Gastroesophageal sphincter (tissue), 4 donors: ENCODE measurements around the gene C8A. TPM values are rescaled to one million over a fixed set of nuclear protein-coding genes. Genes with fewer than 3 reads are reported as not detected.

Source experiments
- ATAC-seq: fragments of 150-250 bp; one replicate; pipeline ENCODE4 v1.9.1; 2016; ENCODE audit warnings: mild to moderate bottlenecking, moderate library complexity
- H3K27ac ChIP-seq, 4 donors: fragments of 200-600 bp; sonication (generic) in 3 of 4; 1 replicate in 3 of 4; 2 replicates in 1 of 4; pipeline ENCODE4 v1.5.1; 2016 to 2019
- H3K27me3 ChIP-seq: fragments of 200-600 bp; sonication (generic); one replicate; pipeline ENCODE4 v1.5.1; 2019
- H3K36me3 ChIP-seq, 2 donors: fragments of 200-600 bp; sonication (generic); one replicate each; pipeline ENCODE4 v1.5.1; 2019; ENCODE audit warnings: control low read depth in 1 of 2
- H3K4me1 ChIP-seq, 3 donors: fragments of 200-600 bp; sonication (generic); 1 replicate in 2 of 3; 2 replicates in 1 of 3; pipeline ENCODE4 v1.5.1; 2016 to 2019; ENCODE audit warnings: control low read depth in 2 of 3
- H3K4me3 ChIP-seq, 2 donors: fragments of 200-600 bp; sonication (generic); one replicate each; pipeline ENCODE4 v1.5.1; 2019; ENCODE audit warnings: mild to moderate bottlenecking in 1 of 2, moderate library complexity in 1 of 2
- H3K9me3 ChIP-seq, 3 donors: fragments of 200-600 bp; sonication (generic); one replicate each; pipeline ENCODE4 v1.5.1; 2017 to 2019; ENCODE audit warnings: control low read depth in 2 of 3
- CTCF ChIP-seq, 4 experiments: fragments of 200-600 bp in 2 of 4; fragments of 450-650 bp in 2 of 4; sonication (generic) in 1 of 4; IDR thresholded peaks; one replicate each; pipeline ENCODE4 v1.5.1; 2017 to 2019; ENCODE audit warnings: antibody characterized with exemption in 4 of 4, mild to moderate bottlenecking in 2 of 4, moderate library complexity in 2 of 4
- EP300 ChIP-seq: sonication (generic); formaldehyde crosslinking; IDR thresholded peaks from one replicate; pipeline ENCODE4 v1.6.1; 2017; ENCODE audit warnings: antibody characterized with exemption, mild to moderate bottlenecking
- POLR2A ChIP-seq, 2 donors: fragments of 450-650 bp; IDR thresholded peaks; one replicate each; pipeline ENCODE4 v1.6.1; 2017; ENCODE audit warnings: antibody characterized with exemption in 2 of 2, mild to moderate bottlenecking in 2 of 2, moderate library complexity in 1 of 2
- POLR2AphosphoS5 ChIP-seq: sonication (generic); formaldehyde crosslinking; IDR thresholded peaks from one replicate; pipeline ENCODE4 v1.6.1; 2017; ENCODE audit warnings: antibody characterized with exemption
- WGBS, 2 donors: methylation state at CpG; one replicate each; pipeline ENCODE4 v1.1.5; 2018; ENCODE audit warnings: low coverage in 1 of 2; 5-methylcytosine and 5-hydroxymethylcytosine counted together
- total RNA-seq, 4 donors: library from RNA; depleted of rRNA; stranded (reverse); fragments of >200 nt; gene quantifications; one replicate each; pipeline ENCODE4 v1.1.0, GENCODE V29; 2016

Gene C8A
- total RNA-seq = not detected

- no peak for ATAC-seq
- TF ChIP-seq EP300 = no peak
- TF ChIP-seq CTCF (IDR thresholded peaks at IDR 0.05) = no peak
- no peak for TF ChIP-seq POLR2AphosphoS5
- no peak for TF ChIP-seq POLR2A (IDR thresholded peaks at IDR 0.05)
- WGBS, 2 donors = 52 to 88% methylated on average over 2 to 3 of the region's 3 CpGs
- Histone ChIP-seq H3K27ac (no peak within 1 kb of the TSS), H3K36me3 (no peaks in the 10 kb centered on the region), H3K9me3 (no peaks in the 10 kb centered on the region), H3K4me1 (no peaks in the 10 kb centered on the region), H3K27me3 (no peaks in the 10 kb centered on the region), H3K4me3 (no peak within 1 kb of the TSS)
Measured at GRCh38 chr1:56854521-56855099, at the start of gene C8A. Gene C8A, plus strand, starts transcription at chr1:56854797. Its CDS starts 105 bp downstream, at chr1:56854902.

GRCh38 chr1:56806804-56807203 lies 47.8 kb upstream of the C8A start:
- H3K36me3 ChIP-seq = no peaks in the 10 kb centered on the region
- H3K27ac ChIP-seq = no peak overlapping the region
- no peaks in the 10 kb centered on the region for H3K9me3 ChIP-seq
- ATAC-seq = no peak
- H3K4me1 ChIP-seq = no peaks in the 10 kb centered on the region
- whole genome bisulfite sequencing, 2 donors = 29 to 40% methylated on average over 3 of the region's 3 CpGs
- no peak overlapping the region for H3K4me3 ChIP-seq
- no peaks in the 10 kb centered on the region for H3K27me3 ChIP-seq
- TF ChIP-seq POLR2AphosphoS5 (no peak), CTCF (IDR thresholded peaks at IDR 0.05) (no peak), POLR2A (IDR thresholded peaks at IDR 0.05) (no peak), EP300 (no peak)

- 67 to 75% methylated on average over 1 of the region's 1 CpG for WGBS, 2 donors
- H3K36me3 ChIP-seq = no peaks in the 10 kb centered on the region
- no peak for ATAC-seq
- peaks cover 6% of the 10 kb centered on the region for H3K27me3 ChIP-seq
- no peaks in the 10 kb centered on the region for H3K4me1 ChIP-seq
- H3K9me3 ChIP-seq = no peaks in the 10 kb centered on the region
- no peak overlapping the region for H3K27ac ChIP-seq
- H3K4me3 ChIP-seq = no peak overlapping the region
- no peak for TF ChIP-seq CTCF (IDR thresholded peaks at IDR 0.05)
- TF ChIP-seq EP300 = no peak
- TF ChIP-seq POLR2A (IDR thresholded peaks at IDR 0.05) = no peak
- no peak for TF ChIP-seq POLR2AphosphoS5
Measured at GRCh38 chr1:56808410-56808809, 46.2 kb upstream of the C8A start.

GRCh38 chr1:56811331-56811730 lies 43.3 kb upstream of the C8A start:
- Histone ChIP-seq H3K27me3 (peaks cover 6% of the 10 kb centered on the region), H3K4me1 (no peaks in the 10 kb centered on the region), H3K36me3 (no peaks in the 10 kb centered on the region), H3K9me3 (peaks cover 0 to 12% (median 0%) of the 10 kb centered on the region in 3 donors), H3K4me3 (no peak overlapping the region), H3K27ac (no peak overlapping the region)
- TF ChIP-seq CTCF (IDR thresholded peaks at IDR 0.05) = no peak
- no peak for TF ChIP-seq POLR2AphosphoS5
- no peak for TF ChIP-seq EP300
- no peak for TF ChIP-seq POLR2A (IDR thresholded peaks at IDR 0.05)
- no peak for ATAC-seq
- WGBS, 2 donors = 34 to 63% methylated on average over 2 of the region's 2 CpGs

GRCh38 chr1:56814205-56814604 lies 40.4 kb upstream of the C8A start:
- Histone ChIP-seq H3K4me3 (no peak overlapping the region), H3K9me3 (peaks cover 0 to 12% (median 0%) of the 10 kb centered on the region in 3 donors), H3K4me1 (no peaks in the 10 kb centered on the region), H3K27me3 (peaks cover 6% of the 10 kb centered on the region), H3K36me3 (no peaks in the 10 kb centered on the region), H3K27ac (no peak overlapping the region)
- TF ChIP-seq POLR2A (IDR thresholded peaks at IDR 0.05) = no peak
- no peak for TF ChIP-seq EP300
- no peak for TF ChIP-seq POLR2AphosphoS5
- no peak for TF ChIP-seq CTCF (IDR thresholded peaks at IDR 0.05)
- WGBS, 2 donors = 67 to 68% methylated on average over 1 to 2 of the region's 2 CpGs
- no peak for ATAC-seq
